GM18520 (cell line): ENCODE results near the gene UBQLN4.
A peak's percentile ranks its signal among the peaks of the same experiment; 100 is the strongest.

Experiments used
- ATAC-seq: cut with Tn5 transposase; IDR thresholded peaks from one replicate; pipeline ENCODE4 v1.9.1; 2021; ENCODE audit not compliant: unreplicated experiment

UBQLN4 gene

DNA sequence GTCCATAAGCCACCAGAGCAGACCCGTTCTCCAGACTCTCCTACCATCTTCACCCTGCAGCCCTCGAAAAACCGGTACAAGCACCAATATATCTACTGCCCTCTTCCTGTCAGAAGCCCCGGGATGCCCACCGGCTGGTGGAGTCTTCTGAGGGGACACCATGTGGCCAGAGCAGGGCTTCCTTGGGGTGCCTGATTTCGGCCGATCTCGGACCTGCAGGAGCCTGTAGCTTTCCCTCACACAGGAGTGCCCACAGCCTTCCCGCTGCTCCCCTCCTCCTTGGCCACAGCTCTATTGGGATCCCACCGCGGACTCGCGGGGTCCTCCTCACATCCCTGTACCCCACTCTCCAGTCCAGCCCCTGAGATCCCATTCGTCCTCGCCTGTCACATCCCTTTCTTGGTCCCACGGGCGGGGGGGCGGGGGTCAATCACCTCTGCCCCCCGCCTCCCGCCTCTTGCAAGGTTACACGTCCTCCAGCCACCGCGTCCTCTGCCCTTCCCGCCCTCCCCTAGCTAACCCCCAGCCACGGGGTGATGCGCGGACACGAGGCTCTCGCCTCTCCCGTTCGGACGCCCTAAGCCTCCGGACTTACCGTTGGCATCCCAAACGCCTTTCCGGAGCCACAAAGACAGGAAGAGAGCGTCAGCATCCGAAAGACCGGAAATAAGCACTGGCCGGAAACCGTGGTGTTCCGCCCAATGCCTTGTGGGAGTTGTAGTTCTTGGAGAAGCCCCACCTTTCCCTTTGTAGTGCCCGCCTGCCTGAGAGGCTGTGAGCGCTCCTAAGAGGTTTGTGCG is 33.1 kb downstream of the UBQLN4 start, which contains the start of gene SSR2:
Gene SSR2, minus strand, starts transcription at position 659 of the 800 bp plus-strand sequence. CDS start 784 bp downstream, outside the sequence.
- ATAC-seq = peak; percentile 93

DNA sequence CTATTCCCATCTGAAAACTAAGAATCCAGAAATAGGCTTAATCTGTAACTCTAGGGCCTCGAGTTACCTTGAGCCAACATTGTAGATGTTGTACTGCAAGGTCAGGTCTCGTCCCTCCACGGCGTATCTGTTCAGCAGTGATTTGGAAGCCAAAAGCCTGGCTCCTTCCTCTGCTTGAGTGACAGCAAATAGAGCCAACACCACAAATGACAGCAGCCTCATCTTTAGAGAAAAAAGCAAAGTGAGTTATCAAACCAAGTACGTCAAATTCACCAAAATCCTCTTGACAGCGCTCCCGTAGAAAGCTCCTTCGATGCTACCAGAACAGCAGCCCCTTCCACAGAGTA is 33.7 kb downstream of the UBQLN4 start:
- ATAC-seq = no peak

GRCh38 chr1:156014829-156015228 is 38.8 kb downstream of the UBQLN4 start:
- no peak for ATAC-seq

DNA sequence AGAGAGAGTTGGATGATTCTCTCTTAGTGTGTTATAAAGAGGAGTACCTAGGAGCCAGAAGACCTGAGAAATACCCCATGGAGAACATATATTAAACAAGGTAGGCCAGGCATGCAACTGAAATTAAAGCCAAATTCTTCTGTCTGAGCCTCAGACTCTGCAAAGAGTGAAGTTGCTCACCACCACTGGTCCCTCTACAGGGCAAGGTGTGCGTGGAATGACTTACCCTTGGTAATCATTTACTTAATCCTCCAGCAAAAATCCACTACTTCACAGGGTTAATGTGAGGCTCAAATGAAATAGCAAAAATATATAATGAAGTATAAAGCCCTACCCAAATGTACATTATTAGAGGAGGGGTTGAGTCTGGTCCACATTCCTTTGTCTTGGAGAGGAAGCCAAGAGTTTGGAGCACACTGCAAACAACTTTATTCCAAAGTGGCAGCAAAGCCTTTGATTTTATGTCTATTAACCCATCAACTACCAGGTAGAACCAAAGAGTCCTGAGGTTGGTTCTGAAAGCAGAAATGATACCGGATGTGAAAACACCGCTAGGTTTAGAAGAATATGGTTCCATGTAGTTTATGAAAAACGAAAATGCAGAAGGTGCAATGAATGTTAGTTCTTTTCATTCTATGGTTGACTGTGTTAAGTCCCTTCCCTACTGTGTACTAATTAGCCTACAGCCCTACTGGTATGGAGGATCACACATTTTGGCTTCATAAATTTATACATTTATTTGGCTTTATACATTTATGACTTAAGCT is 41.4 kb downstream of the UBQLN4 start:
- peak; percentile 72 for ATAC-seq

- no peak for ATAC-seq
Measured at GRCh38 chr1:156009404-156009803, 44.2 kb downstream of the UBQLN4 start.

GRCh38 chr1:156006666-156007376 is 46.8 kb downstream of the UBQLN4 start:
- no peak for ATAC-seq

DNA sequence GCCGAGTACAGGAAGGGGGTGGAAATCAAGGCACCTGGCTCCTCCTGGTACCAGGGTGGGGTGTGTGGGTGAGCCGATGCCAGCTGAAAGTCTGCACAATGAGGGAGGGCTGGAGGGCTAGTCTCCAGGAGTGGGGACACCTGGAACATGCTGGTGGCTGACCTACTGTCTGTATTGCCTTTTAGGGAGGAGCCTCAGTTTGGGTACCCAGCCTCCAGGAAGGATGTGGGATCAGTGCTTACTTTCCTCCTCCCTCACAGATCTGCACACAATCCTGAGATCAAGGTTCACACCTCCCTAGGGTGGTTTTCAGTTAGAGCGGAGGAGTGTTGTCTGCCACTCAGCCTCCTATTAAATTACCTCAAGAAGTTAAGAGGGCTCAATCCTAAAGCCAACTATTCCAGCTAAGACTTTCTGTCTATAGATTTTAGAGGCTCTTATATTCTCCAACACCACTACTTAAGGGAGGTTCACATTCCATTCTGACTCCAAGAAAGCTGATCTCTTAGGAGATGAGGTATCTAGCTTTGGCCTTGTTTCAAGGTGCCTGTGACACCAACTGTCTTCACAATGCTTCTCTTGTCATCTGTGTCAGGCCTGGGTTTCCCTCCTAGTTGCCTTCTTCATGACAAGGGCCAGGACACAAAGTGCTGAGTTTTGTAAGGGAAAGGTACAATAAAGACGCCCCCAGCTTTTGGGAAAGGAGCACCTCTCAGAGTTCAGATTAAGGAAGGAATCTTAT is 48.6 kb downstream of the UBQLN4 start:
- no peak for ATAC-seq

- ATAC-seq = no peak
Measured at GRCh38 chr1:156003923-156004188, 49.7 kb downstream of the UBQLN4 start.

DNA sequence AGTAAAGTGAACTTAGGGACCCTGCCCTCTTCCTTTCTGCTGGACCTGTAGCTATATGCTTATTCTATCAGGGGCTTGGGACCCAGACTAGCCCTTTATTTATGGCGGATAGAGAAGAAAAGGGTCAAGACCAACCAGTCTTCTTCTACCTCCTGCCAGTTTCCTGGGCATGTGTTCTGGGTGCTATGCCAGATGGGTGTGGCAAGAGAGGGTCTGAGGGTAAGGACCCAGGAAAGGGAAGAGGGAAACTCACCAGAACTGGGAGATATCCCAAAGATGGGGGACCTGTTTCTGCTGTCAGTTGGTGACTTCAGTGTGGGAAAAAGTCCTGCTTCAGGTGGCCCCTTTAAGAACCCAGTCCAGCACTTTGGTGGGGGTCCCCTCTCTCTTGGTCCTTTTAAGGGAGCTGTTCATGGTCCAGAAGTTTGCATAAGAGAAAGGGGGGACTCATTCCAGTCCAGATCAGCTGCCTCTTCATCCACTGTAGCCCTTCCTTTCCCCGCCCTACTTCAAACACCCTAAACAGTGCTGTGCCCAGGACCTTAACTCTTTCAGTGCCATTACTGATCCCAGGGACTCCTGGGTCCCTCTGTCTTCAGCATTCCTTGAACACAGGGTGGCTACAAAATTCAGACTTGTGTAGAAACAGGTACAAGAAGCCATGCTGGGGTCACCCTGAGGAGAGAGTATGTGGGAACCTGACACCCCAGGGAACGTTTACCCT is 51.2 kb downstream of the UBQLN4 start:
- ATAC-seq = no peak

DNA sequence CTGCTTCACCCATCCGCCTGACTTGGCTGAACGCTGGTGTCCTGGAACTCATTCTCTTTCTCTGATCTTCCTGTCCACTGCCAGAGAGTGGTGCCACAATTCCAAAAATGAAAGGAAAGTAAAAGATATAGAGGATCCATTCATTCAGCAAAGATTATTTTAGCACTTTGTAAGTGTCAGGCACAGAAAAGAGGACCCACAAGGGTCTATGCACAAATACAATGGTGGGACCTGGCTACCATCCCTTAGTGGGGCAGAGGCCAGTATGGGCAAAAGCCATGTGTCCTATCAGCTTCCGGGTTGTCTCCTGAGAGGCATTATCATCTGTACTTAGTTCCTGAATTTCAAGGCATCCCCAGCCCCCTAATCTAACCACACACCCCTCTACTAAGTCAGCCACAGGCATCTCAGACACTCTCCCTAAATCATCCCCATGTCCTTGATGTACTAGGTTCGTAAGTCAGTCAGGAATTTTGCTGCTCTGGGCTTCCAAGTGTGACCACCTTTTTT is 51.9 kb downstream of the UBQLN4 start:
- no peak for ATAC-seq

DNA sequence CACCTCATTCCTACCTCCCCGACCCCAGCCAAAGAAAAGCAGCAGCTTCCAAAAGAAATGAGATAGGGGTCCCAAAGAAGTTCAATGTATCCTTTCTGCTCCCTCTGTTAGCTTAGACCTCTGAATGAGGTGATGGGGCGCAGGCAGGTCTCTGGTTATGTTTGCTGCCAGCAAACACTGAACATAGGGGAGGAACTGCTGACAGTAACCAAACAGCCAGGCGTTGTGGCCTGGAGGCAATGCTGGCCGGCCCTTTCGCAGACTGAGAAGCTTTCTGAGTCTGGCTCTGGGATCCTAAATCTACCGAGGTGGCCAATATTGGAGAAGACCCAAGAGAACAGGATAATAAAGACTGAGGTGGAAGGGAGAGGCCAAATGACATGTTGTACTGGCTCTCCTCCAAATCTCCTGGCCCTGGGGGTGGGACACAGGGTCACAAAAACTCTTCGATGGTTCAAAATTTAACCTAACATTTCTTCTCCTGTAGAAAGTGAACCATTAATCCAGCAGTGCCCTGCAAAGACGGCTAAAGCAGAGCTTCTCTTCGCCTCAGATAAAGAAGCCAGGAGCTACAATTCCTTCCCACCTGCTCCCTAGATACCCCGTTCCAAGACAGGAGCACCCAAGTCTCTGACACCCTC is 52.5 kb downstream of the UBQLN4 start:
- ATAC-seq = no peak

GRCh38 chr1:155999964-156000363 is 53.6 kb downstream of the UBQLN4 start:
- ATAC-seq = no peak

GRCh38 chr1:155996166-155996565 is 57.4 kb downstream of the UBQLN4 start:
- ATAC-seq = no peak

GRCh38 chr1:155993595-155993994 is 60.0 kb downstream of the UBQLN4 start:
- no peak for ATAC-seq

DNA sequence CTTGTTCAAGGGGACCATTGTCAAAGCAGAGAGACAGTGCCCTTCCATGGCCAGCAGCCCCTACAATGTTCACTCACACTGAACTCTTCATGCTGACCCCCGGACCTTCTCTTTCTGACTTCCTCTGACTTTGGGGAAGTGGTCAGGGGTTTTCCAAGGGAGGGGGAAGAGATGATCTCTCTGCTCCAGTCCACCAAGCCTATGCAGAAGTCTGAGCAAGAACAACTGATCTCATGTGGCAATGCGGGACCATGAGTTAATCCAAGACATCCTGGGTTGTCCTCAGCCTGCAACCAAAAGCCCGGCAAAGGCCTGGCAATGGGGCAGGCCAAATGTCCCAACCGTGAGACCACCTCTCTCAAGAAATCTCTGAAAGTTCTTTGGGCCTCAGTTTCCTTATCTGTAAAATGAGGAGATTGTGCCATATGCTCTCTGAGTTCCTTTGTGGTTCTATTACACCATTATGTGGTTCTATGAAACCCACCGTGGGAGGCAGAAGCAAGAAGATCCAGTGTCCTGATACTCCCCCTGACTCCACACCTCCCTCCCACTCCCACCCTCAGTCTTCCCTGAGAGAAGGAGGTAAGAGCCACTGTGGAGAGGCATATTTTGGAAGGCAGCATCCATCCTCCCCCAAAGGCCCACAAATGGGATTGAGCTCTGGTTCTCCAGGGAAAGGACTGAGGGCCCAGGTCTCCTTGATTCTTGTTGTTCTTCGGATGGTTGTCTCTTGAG is 63.4 kb downstream of the UBQLN4 start:
- ATAC-seq = no peak

DNA sequence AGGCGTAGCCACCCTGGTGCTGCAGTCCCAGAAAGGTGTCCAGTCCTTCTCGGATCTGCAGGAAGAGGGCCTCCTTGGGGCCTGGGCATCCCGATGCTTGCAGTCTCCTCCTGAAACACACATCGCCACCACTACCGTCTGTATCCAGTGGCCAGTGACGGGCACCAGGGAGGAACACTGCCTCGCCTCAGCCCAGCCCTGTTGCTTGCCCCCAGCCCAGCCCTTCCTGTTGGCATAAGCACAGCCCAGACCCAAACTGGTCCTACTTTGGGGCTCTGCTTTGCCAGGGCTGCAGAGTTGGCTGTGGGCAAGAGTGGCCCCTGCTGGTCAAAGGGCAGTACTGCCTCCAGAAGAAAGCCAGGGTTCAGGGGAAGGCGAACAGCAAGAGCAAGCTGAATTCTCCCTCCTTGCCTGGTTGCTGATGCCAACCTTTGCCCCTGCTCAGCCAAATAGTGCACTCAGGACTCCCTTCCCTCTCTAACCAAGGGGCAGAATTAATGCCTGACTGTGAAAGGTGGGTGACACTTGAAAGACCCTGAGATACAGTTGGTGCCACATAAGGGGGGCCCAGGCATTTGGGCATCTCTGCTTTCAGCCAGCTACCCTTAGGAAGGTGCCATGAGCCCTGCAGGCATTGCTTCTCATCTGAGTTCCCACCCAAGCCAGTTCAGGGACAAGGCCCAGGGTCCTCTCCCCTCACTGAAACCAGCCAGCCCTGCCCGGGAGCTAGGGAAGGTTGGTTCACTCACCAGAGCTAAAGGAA is 64.2 kb downstream of the UBQLN4 start:
- peak; percentile 50 for ATAC-seq
